Upper lobe of left lung (tissue), 6 donors: Measurements from ENCODE around the gene RBSN. TPM values are rescaled to one million over a fixed set of nuclear protein-coding genes. Genes with fewer than 3 reads are reported as not detected.

ENCODE experiments used
- ATAC-seq, 2 donors: fragments of 200-7000 bp; cut with Tn5 transposase; one replicate each; pipeline ENCODE4 v1.9.1; 2022; ENCODE audit warnings: mild to moderate bottlenecking in 2 of 2, moderate library complexity in 2 of 2; ENCODE audit not compliant: low FRiP score in 2 of 2
- DNase-seq, 2 donors: peaks; one replicate each; pipeline ENCODE4 v3.0.0-alpha.2; 2019 to 2020
- H3K27ac ChIP-seq, 4 donors: fragments of 200-600 bp; sonication (generic); one replicate each; pipeline ENCODE4 v1.5.1; 2016 to 2019
- H3K27me3 ChIP-seq, 4 donors: fragments of 200-600 bp; sonication (generic); one replicate each; pipeline ENCODE4 v1.5.1; 2017 to 2019
- H3K36me3 ChIP-seq, 4 donors: fragments of 200-600 bp; sonication (generic); one replicate each; pipeline ENCODE4 v1.5.1; 2016 to 2019
- H3K4me1 ChIP-seq, 4 donors: fragments of 200-600 bp; sonication (generic); one replicate each; pipeline ENCODE4 v1.5.1; 2018 to 2019
- H3K4me3 ChIP-seq, 4 donors: fragments of 200-600 bp; sonication (generic); one replicate each; pipeline ENCODE4 v1.5.1; 2017 to 2019; ENCODE audit warnings: mild to moderate bottlenecking in 2 of 4, moderate library complexity in 1 of 4
- H3K9me3 ChIP-seq, 4 donors: fragments of 200-600 bp; sonication (generic); one replicate each; pipeline ENCODE4 v1.5.1; 2018 to 2019
- EP300 ChIP-seq, 4 donors: sonication (generic); formaldehyde crosslinking; IDR thresholded peaks; one replicate each; pipeline ENCODE4 v1.5.1; 2017; ENCODE audit warnings: antibody characterized with exemption in 4 of 4, control low read depth in 2 of 4
- POLR2A ChIP-seq, 4 donors: fragments of 450-650 bp; IDR thresholded peaks; one replicate each; pipeline ENCODE4 v1.5.1; 2016 to 2017; ENCODE audit warnings: antibody characterized with exemption in 4 of 4, mild to moderate bottlenecking in 2 of 4
- POLR2AphosphoS5 ChIP-seq, 2 donors: sonication (generic); formaldehyde crosslinking; IDR thresholded peaks; one replicate each; pipeline ENCODE4 v1.5.1; 2017; ENCODE audit warnings: antibody characterized with exemption in 2 of 2
- WGBS, 2 donors: methylation state at CpG; one replicate each; pipeline ENCODE4 v1.1.5; 2017 to 2018; 5-methylcytosine and 5-hydroxymethylcytosine counted together
- total RNA-seq, 6 donors: library from RNA; depleted of rRNA in 4 of 6; stranded (reverse); fragments of >200 nt in 4 of 6; gene quantifications; one replicate each; pipeline versions ENCODE4 v1.1.0 to v1.2.1, GENCODE V29; 2016 to 2021
- TF ChIP-seq, protein P1 (sequence below), 6 experiments: fragments of 450-650 bp in 4 of 6; fragments of 200-600 bp in 2 of 6; sonication (generic) in 2 of 6; IDR thresholded peaks; one replicate each; pipeline ENCODE4 v1.5.1; 2016 to 2019; ENCODE audit warnings: antibody characterized with exemption in 6 of 6
- donor health status: DM: no; HTN: no; CAD: no; lungs with moderate emphysema.
- donor health status: DM: no; HTN: yes; CAD: no; lungs with severe emphysema.

Gene RBSN
- total RNA-seq, 6 donors from 2014 or later = 24.5 to 72.3 (median 29.0) TPM

- ATAC-seq = no peak
- no peak overlapping the region for H3K4me3 ChIP-seq
- H3K27me3 ChIP-seq = no peaks in the 10 kb centered on the region
- 67 to 81% methylated on average over 3 of the region's 3 CpGs for WGBS, 2 donors
- DNase-seq = no peak
- H3K9me3 ChIP-seq = no peaks in the 10 kb centered on the region
- H3K4me1 ChIP-seq = peaks cover 3 to 7% (median 6%) of the 10 kb centered on the region in 4 donors
- TF ChIP-seq, protein P1, sequence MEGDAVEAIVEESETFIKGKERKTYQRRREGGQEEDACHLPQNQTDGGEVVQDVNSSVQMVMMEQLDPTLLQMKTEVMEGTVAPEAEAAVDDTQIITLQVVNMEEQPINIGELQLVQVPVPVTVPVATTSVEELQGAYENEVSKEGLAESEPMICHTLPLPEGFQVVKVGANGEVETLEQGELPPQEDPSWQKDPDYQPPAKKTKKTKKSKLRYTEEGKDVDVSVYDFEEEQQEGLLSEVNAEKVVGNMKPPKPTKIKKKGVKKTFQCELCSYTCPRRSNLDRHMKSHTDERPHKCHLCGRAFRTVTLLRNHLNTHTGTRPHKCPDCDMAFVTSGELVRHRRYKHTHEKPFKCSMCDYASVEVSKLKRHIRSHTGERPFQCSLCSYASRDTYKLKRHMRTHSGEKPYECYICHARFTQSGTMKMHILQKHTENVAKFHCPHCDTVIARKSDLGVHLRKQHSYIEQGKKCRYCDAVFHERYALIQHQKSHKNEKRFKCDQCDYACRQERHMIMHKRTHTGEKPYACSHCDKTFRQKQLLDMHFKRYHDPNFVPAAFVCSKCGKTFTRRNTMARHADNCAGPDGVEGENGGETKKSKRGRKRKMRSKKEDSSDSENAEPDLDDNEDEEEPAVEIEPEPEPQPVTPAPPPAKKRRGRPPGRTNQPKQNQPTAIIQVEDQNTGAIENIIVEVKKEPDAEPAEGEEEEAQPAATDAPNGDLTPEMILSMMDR (IDR thresholded peaks at IDR 0.05) = no peak
- TF ChIP-seq POLR2AphosphoS5 (IDR thresholded peaks at IDR 0.05) (no peak), EP300 (IDR thresholded peaks at IDR 0.05) (no peak), POLR2A (IDR thresholded peaks at IDR 0.05) (no peak)
- no peaks in the 10 kb centered on the region for H3K36me3 ChIP-seq
- no peak overlapping the region for H3K27ac ChIP-seq
These were observed 23.0 kb upstream of the RBSN start for GRCh38 chr3:15121936-15122335.

- H3K4me3 ChIP-seq = no peak overlapping the region
These were observed 22.0 kb upstream of the RBSN start for GRCh38 chr3:15120986-15121385.

DNA sequence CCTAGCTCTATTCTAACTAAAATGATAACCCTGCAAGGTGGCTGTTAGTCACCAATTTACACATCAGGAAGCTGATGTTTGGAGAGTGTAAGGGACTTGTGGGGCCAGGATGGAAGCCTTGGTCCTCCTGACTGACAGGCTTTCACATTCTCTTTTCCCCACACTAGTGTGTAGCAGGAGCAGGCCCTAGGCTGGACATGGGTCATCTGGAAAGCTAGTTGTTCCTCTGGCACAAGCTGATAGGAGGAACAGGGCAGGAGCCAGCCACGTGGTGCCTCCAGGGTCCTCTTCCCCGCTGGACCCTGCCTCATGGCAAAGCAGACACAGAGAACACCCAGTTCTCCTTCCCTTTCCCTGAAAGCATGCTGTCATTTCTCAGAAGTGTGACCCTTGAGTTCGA, 18.1 kb upstream of the RBSN start:
- no peak overlapping the region for H3K4me3 ChIP-seq
- no peaks in the 10 kb centered on the region for H3K9me3 ChIP-seq
- 85 to 86% methylated on average over 3 of the region's 3 CpGs for WGBS, 2 donors
- H3K4me1 ChIP-seq = peaks cover 3 to 7% (median 6%) of the 10 kb centered on the region in 4 donors
- DNase-seq = no peak
- no peak overlapping the region for H3K27ac ChIP-seq
- no peaks in the 10 kb centered on the region for H3K36me3 ChIP-seq
- H3K27me3 ChIP-seq = no peaks in the 10 kb centered on the region
- ATAC-seq = no peak
- TF ChIP-seq, protein P1 (IDR thresholded peaks at IDR 0.05) = no peak
- TF ChIP-seq POLR2AphosphoS5 (IDR thresholded peaks at IDR 0.05) (no peak), EP300 (IDR thresholded peaks at IDR 0.05) (no peak), POLR2A (IDR thresholded peaks at IDR 0.05) (no peak)

More at GRCh38 chr3:15120986-15121385, 22.0 kb upstream of the RBSN start:
- no peak for DNase-seq
- Histone ChIP-seq H3K27me3 (no peaks in the 10 kb centered on the region), H3K27ac (no peak overlapping the region), H3K36me3 (no peaks in the 10 kb centered on the region), H3K9me3 (no peaks in the 10 kb centered on the region), H3K4me1 (peaks cover 3 to 7% (median 6%) of the 10 kb centered on the region in 4 donors)
- peak in 1 of 2 donors; percentile 68 for ATAC-seq
- WGBS, 2 donors = 23 to 33% methylated on average over 2 of the region's 2 CpGs
- no peak for TF ChIP-seq POLR2AphosphoS5 (IDR thresholded peaks at IDR 0.05)
- no peak for TF ChIP-seq POLR2A (IDR thresholded peaks at IDR 0.05)
- TF ChIP-seq, protein P1 (IDR thresholded peaks at IDR 0.05) = no peak

DNA sequence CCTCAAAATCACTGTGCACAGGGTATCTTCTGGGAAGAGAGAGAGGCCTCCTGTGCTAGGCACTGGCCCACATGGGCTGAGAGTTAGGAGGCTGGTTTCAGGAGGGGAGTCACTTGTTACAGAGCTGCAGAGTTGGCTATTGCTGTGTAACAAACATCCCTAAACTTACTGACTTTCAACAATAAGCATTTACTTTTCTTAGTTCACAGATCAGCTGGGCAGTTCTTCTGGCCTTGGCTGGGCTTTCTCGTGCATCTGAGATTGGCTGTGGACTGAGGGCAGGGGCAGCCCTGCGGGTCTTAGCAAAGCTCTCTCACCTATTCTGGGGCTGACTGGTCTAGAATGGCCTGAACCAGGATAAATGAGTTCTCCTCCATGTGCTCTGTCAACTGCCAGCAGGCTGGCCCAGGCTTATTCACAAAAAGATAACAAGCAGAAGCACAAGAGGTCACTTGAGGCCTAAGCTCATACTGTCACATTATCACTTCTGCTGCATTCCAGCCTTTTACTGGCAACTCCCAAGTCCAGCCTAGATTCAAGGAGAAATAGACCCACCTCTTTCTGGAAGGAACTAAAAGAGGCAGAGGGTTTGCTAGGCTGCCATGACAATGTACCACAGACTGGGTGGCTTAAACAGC, 17.2 kb upstream of the RBSN start:
- TF ChIP-seq, protein P1 (IDR thresholded peaks at IDR 0.05) = no peak
- TF ChIP-seq EP300 (IDR thresholded peaks at IDR 0.05) (no peak), POLR2AphosphoS5 (IDR thresholded peaks at IDR 0.05) (no peak), POLR2A (IDR thresholded peaks at IDR 0.05) (no peak)
- 100% methylated on average over 1 to 2 of the region's 2 CpGs for WGBS, 2 donors
- no peak overlapping the region for H3K27ac ChIP-seq
- no peaks in the 10 kb centered on the region for H3K9me3 ChIP-seq
- no peak overlapping the region for H3K4me3 ChIP-seq
- peaks cover 3 to 7% (median 5%) of the 10 kb centered on the region in 4 donors for H3K4me1 ChIP-seq
- no peak for ATAC-seq
- H3K36me3 ChIP-seq = no peaks in the 10 kb centered on the region
- no peak for DNase-seq
- no peaks in the 10 kb centered on the region for H3K27me3 ChIP-seq
